Stomach (tissue), 4 donors: ENCODE measurements around the gene EPB41L2.

ENCODE experiments used
- CTCF ChIP-seq, 7 experiments: fragments of 450-650 bp in 4 of 7; fragments of 200-600 bp in 3 of 7; sonication (generic) in 3 of 7; IDR thresholded peaks; one replicate each; pipeline ENCODE4 v1.5.1; 2016 to 2019; ENCODE audit warnings: antibody characterized with exemption in 7 of 7, control low read depth in 2 of 7, mild to moderate bottlenecking in 1 of 7
- EP300 ChIP-seq: sonication (generic); formaldehyde crosslinking; IDR thresholded peaks from one replicate; pipeline ENCODE4 v1.6.1; 2017; ENCODE audit warnings: antibody characterized with exemption
- POLR2A ChIP-seq, 4 donors: fragments of 450-650 bp; IDR thresholded peaks; one replicate each; pipeline ENCODE4 v1.6.1; 2016; ENCODE audit warnings: antibody characterized with exemption in 4 of 4, control low read depth in 2 of 4, mild to moderate bottlenecking in 1 of 4, moderate library complexity in 1 of 4
- POLR2AphosphoS5 ChIP-seq, 3 donors: sonication (generic); formaldehyde crosslinking; IDR thresholded peaks; one replicate each; pipeline ENCODE4 v1.6.1; 2016; ENCODE audit warnings: antibody characterized with exemption in 3 of 3

GRCh38 chr6:130962966-130963365 is 100.1 kb downstream of the EPB41L2 start:
- TF ChIP-seq POLR2AphosphoS5 (IDR thresholded peaks at IDR 0.05) (no peak), CTCF (IDR thresholded peaks at IDR 0.05) (no peak), EP300 (no peak), POLR2A (IDR thresholded peaks at IDR 0.05) (no peak)
